ENCODE measurements around the gene EXOC3L1.

DNA sequence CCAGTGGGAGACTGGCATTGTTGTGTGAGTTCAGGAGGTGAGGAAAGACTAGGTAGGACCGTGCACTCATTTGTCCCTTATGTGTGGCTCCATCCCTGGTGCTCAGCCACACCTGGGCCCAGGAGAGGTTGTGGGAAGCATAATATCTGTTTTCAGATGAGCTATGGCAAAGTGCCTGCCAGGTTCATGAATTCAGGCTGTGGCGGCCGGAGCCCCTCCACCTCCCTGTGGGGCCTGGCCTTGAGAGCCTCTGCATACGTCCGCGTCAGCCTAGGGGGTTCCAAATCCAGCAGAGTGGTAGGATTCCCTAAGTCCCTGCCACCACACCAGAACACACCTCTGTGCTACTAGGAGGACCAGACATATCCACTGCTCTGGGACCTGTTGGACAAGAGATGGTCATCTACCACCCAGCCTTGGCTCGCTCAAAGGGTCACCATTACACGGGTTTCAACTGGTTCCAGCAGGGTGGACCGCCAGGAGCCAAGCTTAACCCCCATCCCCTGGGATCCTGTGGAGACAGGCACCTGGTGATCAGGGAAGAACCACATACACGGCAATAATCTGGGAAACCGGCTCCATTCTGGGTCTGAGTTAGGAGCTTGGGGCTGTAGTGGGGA is 41.2 kb downstream of the EXOC3L1 start:
- no peak for TF ChIP-seq GATA3 (IDR thresholded peaks at IDR 0.05; ENCODE audit: low read depth, low read length)
- no peak for TF ChIP-seq GATA2 (IDR thresholded peaks at IDR 0.05; ENCODE audit: low read depth, low read length)
